GM23338 (cell line): ENCODE results near the gene KDM4C. TPM values are rescaled to one million over a fixed set of nuclear protein-coding genes. Genes with fewer than 3 reads are reported as not detected.

Experiments
- ATAC-seq: fragments of 200-7000 bp; cut with Tn5 transposase; 3 replicates; pipeline ENCODE4 v1.9.1; 2020
- DNase-seq: peaks from one replicate; pipeline ENCODE4 v3.0.0-alpha.2; 2015; ENCODE audit warnings: low spot score
- H2AFZ ChIP-seq: fragments of 200-600 bp; sonication (generic); 2 replicates; pipeline ENCODE4 v1.8.0; 2016; ENCODE audit warnings: antibody characterized with exemption, mild to moderate bottlenecking, moderate library complexity
- H3F3A ChIP-seq: fragments of 200-600 bp; sonication (generic); replicated peaks from 2 replicates; pipeline ENCODE4 v1.8.0; 2017; ENCODE audit warnings: antibody characterized with exemption, mixed run types, low read depth
- H3K27ac ChIP-seq: fragments of 200-600 bp; sonication (generic); 2 replicates; pipeline ENCODE4 v1.6.1; 2016; ENCODE audit warnings: low read depth
- H3K27me3 ChIP-seq: fragments of 200-600 bp; sonication (generic); 2 replicates; pipeline ENCODE4 v1.8.0; 2016; ENCODE audit warnings: mild to moderate bottlenecking, mixed run types, moderate library complexity; ENCODE audit not compliant: insufficient read depth
- H3K36me3 ChIP-seq: fragments of 200-600 bp; sonication (generic); 2 replicates; pipeline ENCODE4 v1.8.0; 2016; ENCODE audit warnings: mild to moderate bottlenecking; ENCODE audit not compliant: insufficient read depth
- H3K4me1 ChIP-seq: fragments of 200-600 bp; sonication (generic); 2 replicates; pipeline ENCODE4 v1.8.0; 2016; ENCODE audit warnings: mild to moderate bottlenecking, moderate library complexity; ENCODE audit not compliant: insufficient read depth
- H3K4me2 ChIP-seq: fragments of 200-600 bp; sonication (generic); 2 replicates; pipeline ENCODE4 v1.7.1; 2017; ENCODE audit warnings: mixed run types
- H3K4me3 ChIP-seq: fragments of 200-600 bp; sonication (generic); 2 replicates; pipeline ENCODE4 v1.6.1; 2016; ENCODE audit warnings: mixed run types
- H3K79me2 ChIP-seq: fragments of 200-600 bp; sonication (generic); replicated peaks from 2 replicates; pipeline ENCODE4 v1.8.0; 2017; ENCODE audit warnings: mild to moderate bottlenecking; ENCODE audit not compliant: insufficient read depth
- H3K9me2 ChIP-seq: fragments of 200-600 bp; sonication (generic); 2 replicates; pipeline ENCODE4 v1.8.0; 2017; ENCODE audit not compliant: insufficient read depth
- H4K20me1 ChIP-seq: fragments of 200-600 bp; sonication (generic); replicated peaks from 2 replicates; pipeline ENCODE4 v1.8.0; 2017; ENCODE audit warnings: mild to moderate bottlenecking; ENCODE audit not compliant: insufficient read depth
- H3K27ac Mint-ChIP-seq: 2 replicates; pipeline ENCODE4 v1.8.0; 2020; ENCODE audit warnings: inconsistent platforms, mild to moderate bottlenecking, moderate library complexity, mixed read lengths
- H3K27me3 Mint-ChIP-seq: 3 replicates; pipeline ENCODE4 v1.8.0; 2022; ENCODE audit warnings: low read depth, mild to moderate bottlenecking, moderate library complexity, mixed read lengths, inconsistent platforms; ENCODE audit not compliant: insufficient read depth, poor library complexity
- H3K36me3 Mint-ChIP-seq: 3 replicates; pipeline ENCODE4 v1.8.0; 2021; ENCODE audit warnings: low read depth, mild to moderate bottlenecking, inconsistent platforms, moderate library complexity, mixed read lengths
- H3K4me1 Mint-ChIP-seq: 3 replicates; pipeline ENCODE4 v1.8.0; 2020; ENCODE audit warnings: mild to moderate bottlenecking, inconsistent platforms, mixed read lengths
- H3K4me3 Mint-ChIP-seq: 3 replicates; pipeline ENCODE4 v1.8.0; 2021; ENCODE audit warnings: moderate library complexity, mild to moderate bottlenecking, inconsistent platforms, mixed read lengths
- H3K9me3 Mint-ChIP-seq: 3 replicates; pipeline ENCODE4 v1.8.0; 2020; ENCODE audit warnings: moderate library complexity, mild to moderate bottlenecking, inconsistent platforms, mixed read lengths
- CREB1 ChIP-seq: fragments of 250-450 bp; sonication (Bioruptor Pico); IDR thresholded peaks from 2 replicates; pipeline ENCODE4 v1.5.0; 2020; ENCODE audit warnings: low read depth, mild to moderate bottlenecking, moderate library complexity
- ETS1 ChIP-seq: IDR thresholded peaks from 2 replicates; pipeline ENCODE4 v1.6.1; 2016; ENCODE audit warnings: antibody characterized with exemption
- EZH2phosphoT487 ChIP-seq: fragments of 200-600 bp; sonication (generic); IDR thresholded peaks from one replicate; pipeline ENCODE4 v1.8.1; 2018; ENCODE audit warnings: antibody characterized with exemption; ENCODE audit not compliant: unreplicated experiment
- JUNB ChIP-seq: IDR thresholded peaks from one replicate; pipeline ENCODE4 v1.6.1; 2016; ENCODE audit warnings: antibody characterized with exemption; ENCODE audit not compliant: unreplicated experiment
- POLR2AphosphoS5 ChIP-seq: IDR thresholded peaks from 2 replicates; pipeline ENCODE4 v1.6.1; 2016; ENCODE audit warnings: antibody characterized with exemption, low read depth
- REST ChIP-seq: IDR thresholded peaks from one replicate; pipeline ENCODE4 v1.6.1; 2018; ENCODE audit warnings: antibody characterized with exemption; ENCODE audit not compliant: unreplicated experiment
- ZNF462 ChIP-seq: fragments of 250-450 bp; sonication (Bioruptor Pico); IDR thresholded peaks from 2 replicates; pipeline ENCODE4 v1.5.0; 2020; ENCODE audit warnings: mild to moderate bottlenecking, moderate library complexity
- polyA plus RNA-seq: library from polyadenylated mRNA; unstranded; fragments of >200 nt; fragmentation: Nextera tagmentation; extraction: Ambion mirVana; gene quantifications from 2 replicates; pipeline ENCODE4 v1.2.1, GENCODE V29; 2016
- total RNA-seq: library from RNA; depleted of rRNA; stranded (reverse); fragments of >200 nt; shearing (Covaris generic); gene quantifications from 2 replicates; pipeline ENCODE4 v1.2.3, GENCODE V29; 2014

Gene KDM4C
- total and polyA plus RNA-seq, 2 experiments from 2014 or later = 12.0 to 43.8 TPM

GRCh38 chr9:7144265-7145046, 386.7 kb downstream of the KDM4C start:
- DNase-seq = peak; percentile 38

More at GRCh38 chr9:7144265-7145046, 386.7 kb downstream of the KDM4C start:
- TF ChIP-seq ETS1 (no peak), ZNF462 (CRISPR knock-in tag) (no peak), REST (no peak), JUNB (no peak), POLR2AphosphoS5 (no peak), EZH2phosphoT487 (no peak), CREB1 (CRISPR knock-in tag) (no peak)
- H3K9me2 ChIP-seq = no peaks in the 10 kb centered on the region
- no peaks in the 10 kb centered on the region for H3K36me3 ChIP-seq
- no peaks in the 10 kb centered on the region for H3K79me2 ChIP-seq
- no peaks in the 10 kb centered on the region for H3F3A ChIP-seq
- peaks cover 4% of the 10 kb centered on the region; the same call in 1 of the 3 replicates for H3K36me3 Mint-ChIP-seq
- no peak overlapping the region for H3K4me3 Mint-ChIP-seq
- no peak overlapping the region for H2AFZ ChIP-seq
- peaks cover 3% of the 10 kb centered on the region; the same call in 2 of the 3 replicates for H3K4me1 Mint-ChIP-seq
- no peak overlapping the region for H3K4me2 ChIP-seq
- ATAC-seq = peak; percentile 22; the same call in 1 of the 3 replicates
- H3K4me1 ChIP-seq = no peaks in the 10 kb centered on the region
- H3K4me3 ChIP-seq = no peak overlapping the region
- H4K20me1 ChIP-seq = no peaks in the 10 kb centered on the region; the same call in 1 of the 2 replicates
- H3K27me3 ChIP-seq = no peaks in the 10 kb centered on the region
- H3K27me3 Mint-ChIP-seq = peaks cover 4% of the 10 kb centered on the region
- H3K9me3 Mint-ChIP-seq = no peaks in the 10 kb centered on the region
- H3K27ac ChIP-seq = no peak overlapping the region
- peak overlapping the region; percentile 56; the same call in 1 of the 2 replicates for H3K27ac Mint-ChIP-seq
